GM12878 (cell line): ENCODE measurements around the gene C5orf15. TPM values are rescaled to one million over a fixed set of nuclear protein-coding genes. Genes with fewer than 3 reads are reported as not detected.

Source experiments
- EED ChIP-seq: sonication (generic); IDR thresholded peaks from 2 replicates; pipeline ENCODE4 v1.6.1; 2016; ENCODE audit warnings: antibody characterized with exemption, low read depth
- ZNF207 ChIP-seq: fragments of 450-650 bp; IDR thresholded peaks from 2 replicates; pipeline ENCODE4 v1.6.1; 2014; ENCODE audit warnings: antibody characterized with exemption, mild to moderate bottlenecking, borderline replicate concordance
- polyA plus RNA-seq, 11 experiments: library from polyadenylated mRNA; depleted of rRNA in 4 of 11; unstranded in 6 of 11; stranded (reverse) in 5 of 11; fragments of >200 nt; fragmentation: Nextera tagmentation in 4 of 11; fragmentation: Illumina TruSeq in 1 of 11; extraction: Ambion mirVana in 4 of 11; extraction: Trizol in 1 of 11; gene quantifications; 1 replicate in 1 of 11; 2 replicates in 10 of 11; pipeline versions ENCODE4 v1.2.1 to v1.2.3, GENCODE V29; 2011 to 2016; ENCODE audit warnings: inconsistent platforms in 2 of 11, missing spikeins in 2 of 11, low read depth in 1 of 11
- total RNA-seq, 4 experiments: library from RNA; depleted of rRNA in 3 of 4; stranded (reverse); fragments of >200 nt in 3 of 4; fragmentation: Illumina TruSeq in 1 of 4; extraction: Trizol in 1 of 4; gene quantifications; 2 replicates each; pipeline versions ENCODE4 v1.2.1 to v1.2.3, GENCODE V29; 2013 to 2021
- TF ChIP-seq, protein P1 (sequence below): fragments of 450-650 bp; IDR thresholded peaks from 2 replicates; pipeline ENCODE4 v1.6.1; 2018; ENCODE audit warnings: mild to moderate bottlenecking, low read depth, moderate library complexity; ENCODE audit not compliant: partially characterized antibody
- TF ChIP-seq, protein P2 (sequence below): fragments of 450-650 bp; IDR thresholded peaks from 2 replicates; pipeline ENCODE4 v1.6.1; 2016; ENCODE audit warnings: mild to moderate bottlenecking
- TF ChIP-seq, protein P3 (sequence below): fragments of 150-350 bp; IDR thresholded peaks from 2 replicates; pipeline ENCODE4 v1.6.1; 2016; ENCODE audit warnings: low read depth, low read length
- TF ChIP-seq, protein P4 (sequence below): fragments of 450-650 bp; IDR thresholded peaks from 2 replicates; pipeline ENCODE4 v1.6.1; 2016; ENCODE audit warnings: mild to moderate bottlenecking, moderate library complexity, borderline replicate concordance
- TF ChIP-seq, protein P5 (sequence below): IDR thresholded peaks from 2 replicates; pipeline ENCODE4 v1.6.1; 2012; ENCODE audit warnings: low read depth, low read length, improper control_type of control experiment
- TF ChIP-seq, protein P6 (sequence below): IDR thresholded peaks from 2 replicates; pipeline ENCODE4 v1.6.1; 2012; ENCODE audit warnings: improper control_type of control experiment, low read depth, low read length; ENCODE audit not compliant: insufficient replicate concordance

The C5orf15 gene
- total and polyA plus RNA-seq, 10 of the 15 experiments (the other 5 are each of a cell fraction or from before 2014, with no cell fraction given) = 21.7 to 69.6 (median 46.0) TPM

DNA sequence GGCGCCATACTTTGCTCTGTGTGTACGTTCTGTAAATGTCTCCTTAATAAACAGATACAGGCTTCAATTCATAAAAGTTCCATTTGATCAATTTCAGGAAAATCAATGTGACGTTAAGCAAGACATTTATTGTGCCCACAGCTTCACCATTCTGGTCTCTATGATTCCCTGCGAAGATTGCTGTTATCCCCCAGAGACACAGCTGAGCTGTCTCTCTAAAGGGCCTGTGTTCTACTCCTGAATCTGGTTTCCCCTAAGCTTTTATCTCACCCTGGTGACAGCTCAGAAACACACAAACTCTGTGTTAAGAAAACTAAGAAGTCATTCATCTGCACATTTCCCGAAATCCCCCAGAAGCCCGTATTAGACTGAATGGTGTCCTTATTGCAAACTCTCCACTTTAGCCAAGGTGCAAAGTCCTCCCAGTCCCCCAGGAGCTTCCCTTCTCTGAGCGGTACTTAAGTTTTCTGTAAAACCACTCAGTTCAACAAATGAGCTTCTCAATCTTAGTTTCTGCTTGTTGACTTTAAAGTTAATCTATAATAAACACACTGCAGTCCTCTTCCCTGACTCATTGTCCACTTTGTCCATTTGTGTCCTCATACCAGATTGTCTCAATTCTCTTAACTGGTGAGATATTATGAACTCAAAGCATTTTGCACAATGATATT, 1.4 kb upstream of the C5orf15 start (continued):
- TF ChIP-seq, protein P1, sequence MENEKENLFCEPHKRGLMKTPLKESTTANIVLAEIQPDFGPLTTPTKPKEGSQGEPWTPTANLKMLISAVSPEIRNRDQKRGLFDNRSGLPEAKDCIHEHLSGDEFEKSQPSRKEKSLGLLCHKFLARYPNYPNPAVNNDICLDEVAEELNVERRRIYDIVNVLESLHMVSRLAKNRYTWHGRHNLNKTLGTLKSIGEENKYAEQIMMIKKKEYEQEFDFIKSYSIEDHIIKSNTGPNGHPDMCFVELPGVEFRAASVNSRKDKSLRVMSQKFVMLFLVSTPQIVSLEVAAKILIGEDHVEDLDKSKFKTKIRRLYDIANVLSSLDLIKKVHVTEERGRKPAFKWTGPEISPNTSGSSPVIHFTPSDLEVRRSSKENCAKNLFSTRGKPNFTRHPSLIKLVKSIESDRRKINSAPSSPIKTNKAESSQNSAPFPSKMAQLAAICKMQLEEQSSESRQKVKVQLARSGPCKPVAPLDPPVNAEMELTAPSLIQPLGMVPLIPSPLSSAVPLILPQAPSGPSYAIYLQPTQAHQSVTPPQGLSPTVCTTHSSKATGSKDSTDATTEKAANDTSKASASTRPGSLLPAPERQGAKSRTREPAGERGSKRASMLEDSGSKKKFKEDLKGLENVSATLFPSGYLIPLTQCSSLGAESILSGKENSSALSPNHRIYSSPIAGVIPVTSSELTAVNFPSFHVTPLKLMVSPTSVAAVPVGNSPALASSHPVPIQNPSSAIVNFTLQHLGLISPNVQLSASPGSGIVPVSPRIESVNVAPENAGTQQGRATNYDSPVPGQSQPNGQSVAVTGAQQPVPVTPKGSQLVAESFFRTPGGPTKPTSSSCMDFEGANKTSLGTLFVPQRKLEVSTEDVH = no peak
- TF ChIP-seq, protein P2, sequence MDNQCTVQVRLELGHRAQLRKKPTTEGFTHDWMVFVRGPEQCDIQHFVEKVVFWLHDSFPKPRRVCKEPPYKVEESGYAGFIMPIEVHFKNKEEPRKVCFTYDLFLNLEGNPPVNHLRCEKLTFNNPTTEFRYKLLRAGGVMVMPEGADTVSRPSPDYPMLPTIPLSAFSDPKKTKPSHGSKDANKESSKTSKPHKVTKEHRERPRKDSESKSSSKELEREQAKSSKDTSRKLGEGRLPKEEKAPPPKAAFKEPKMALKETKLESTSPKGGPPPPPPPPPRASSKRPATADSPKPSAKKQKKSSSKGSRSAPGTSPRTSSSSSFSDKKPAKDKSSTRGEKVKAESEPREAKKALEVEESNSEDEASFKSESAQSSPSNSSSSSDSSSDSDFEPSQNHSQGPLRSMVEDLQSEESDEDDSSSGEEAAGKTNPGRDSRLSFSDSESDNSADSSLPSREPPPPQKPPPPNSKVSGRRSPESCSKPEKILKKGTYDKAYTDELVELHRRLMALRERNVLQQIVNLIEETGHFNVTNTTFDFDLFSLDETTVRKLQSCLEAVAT = no peak
- TF ChIP-seq, protein P3, sequence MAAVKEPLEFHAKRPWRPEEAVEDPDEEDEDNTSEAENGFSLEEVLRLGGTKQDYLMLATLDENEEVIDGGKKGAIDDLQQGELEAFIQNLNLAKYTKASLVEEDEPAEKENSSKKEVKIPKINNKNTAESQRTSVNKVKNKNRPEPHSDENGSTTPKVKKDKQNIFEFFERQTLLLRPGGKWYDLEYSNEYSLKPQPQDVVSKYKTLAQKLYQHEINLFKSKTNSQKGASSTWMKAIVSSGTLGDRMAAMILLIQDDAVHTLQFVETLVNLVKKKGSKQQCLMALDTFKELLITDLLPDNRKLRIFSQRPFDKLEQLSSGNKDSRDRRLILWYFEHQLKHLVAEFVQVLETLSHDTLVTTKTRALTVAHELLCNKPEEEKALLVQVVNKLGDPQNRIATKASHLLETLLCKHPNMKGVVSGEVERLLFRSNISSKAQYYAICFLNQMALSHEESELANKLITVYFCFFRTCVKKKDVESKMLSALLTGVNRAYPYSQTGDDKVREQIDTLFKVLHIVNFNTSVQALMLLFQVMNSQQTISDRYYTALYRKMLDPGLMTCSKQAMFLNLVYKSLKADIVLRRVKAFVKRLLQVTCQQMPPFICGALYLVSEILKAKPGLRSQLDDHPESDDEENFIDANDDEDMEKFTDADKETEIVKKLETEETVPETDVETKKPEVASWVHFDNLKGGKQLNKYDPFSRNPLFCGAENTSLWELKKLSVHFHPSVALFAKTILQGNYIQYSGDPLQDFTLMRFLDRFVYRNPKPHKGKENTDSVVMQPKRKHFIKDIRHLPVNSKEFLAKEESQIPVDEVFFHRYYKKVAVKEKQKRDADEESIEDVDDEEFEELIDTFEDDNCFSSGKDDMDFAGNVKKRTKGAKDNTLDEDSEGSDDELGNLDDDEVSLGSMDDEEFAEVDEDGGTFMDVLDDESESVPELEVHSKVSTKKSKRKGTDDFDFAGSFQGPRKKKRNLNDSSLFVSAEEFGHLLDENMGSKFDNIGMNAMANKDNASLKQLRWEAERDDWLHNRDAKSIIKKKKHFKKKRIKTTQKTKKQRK = no peak
- TF ChIP-seq ZNF207 (no peak), EED (no peak)
- TF ChIP-seq, protein P4, sequence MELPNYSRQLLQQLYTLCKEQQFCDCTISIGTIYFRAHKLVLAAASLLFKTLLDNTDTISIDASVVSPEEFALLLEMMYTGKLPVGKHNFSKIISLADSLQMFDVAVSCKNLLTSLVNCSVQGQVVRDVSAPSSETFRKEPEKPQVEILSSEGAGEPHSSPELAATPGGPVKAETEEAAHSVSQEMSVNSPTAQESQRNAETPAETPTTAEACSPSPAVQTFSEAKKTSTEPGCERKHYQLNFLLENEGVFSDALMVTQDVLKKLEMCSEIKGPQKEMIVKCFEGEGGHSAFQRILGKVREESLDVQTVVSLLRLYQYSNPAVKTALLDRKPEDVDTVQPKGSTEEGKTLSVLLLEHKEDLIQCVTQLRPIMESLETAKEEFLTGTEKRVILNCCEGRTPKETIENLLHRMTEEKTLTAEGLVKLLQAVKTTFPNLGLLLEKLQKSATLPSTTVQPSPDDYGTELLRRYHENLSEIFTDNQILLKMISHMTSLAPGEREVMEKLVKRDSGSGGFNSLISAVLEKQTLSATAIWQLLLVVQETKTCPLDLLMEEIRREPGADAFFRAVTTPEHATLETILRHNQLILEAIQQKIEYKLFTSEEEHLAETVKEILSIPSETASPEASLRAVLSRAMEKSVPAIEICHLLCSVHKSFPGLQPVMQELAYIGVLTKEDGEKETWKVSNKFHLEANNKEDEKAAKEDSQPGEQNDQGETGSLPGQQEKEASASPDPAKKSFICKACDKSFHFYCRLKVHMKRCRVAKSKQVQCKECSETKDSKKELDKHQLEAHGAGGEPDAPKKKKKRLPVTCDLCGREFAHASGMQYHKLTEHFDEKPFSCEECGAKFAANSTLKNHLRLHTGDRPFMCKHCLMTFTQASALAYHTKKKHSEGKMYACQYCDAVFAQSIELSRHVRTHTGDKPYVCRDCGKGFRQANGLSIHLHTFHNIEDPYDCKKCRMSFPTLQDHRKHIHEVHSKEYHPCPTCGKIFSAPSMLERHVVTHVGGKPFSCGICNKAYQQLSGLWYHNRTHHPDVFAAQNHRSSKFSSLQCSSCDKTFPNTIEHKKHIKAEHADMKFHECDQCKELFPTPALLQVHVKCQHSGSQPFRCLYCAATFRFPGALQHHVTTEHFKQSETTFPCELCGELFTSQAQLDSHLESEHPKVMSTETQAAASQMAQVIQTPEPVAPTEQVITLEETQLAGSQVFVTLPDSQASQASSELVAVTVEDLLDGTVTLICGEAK = no peak; the same call in 1 of the 2 replicates
- TF ChIP-seq, protein P5, sequence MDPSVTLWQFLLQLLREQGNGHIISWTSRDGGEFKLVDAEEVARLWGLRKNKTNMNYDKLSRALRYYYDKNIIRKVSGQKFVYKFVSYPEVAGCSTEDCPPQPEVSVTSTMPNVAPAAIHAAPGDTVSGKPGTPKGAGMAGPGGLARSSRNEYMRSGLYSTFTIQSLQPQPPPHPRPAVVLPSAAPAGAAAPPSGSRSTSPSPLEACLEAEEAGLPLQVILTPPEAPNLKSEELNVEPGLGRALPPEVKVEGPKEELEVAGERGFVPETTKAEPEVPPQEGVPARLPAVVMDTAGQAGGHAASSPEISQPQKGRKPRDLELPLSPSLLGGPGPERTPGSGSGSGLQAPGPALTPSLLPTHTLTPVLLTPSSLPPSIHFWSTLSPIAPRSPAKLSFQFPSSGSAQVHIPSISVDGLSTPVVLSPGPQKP = no peak
- TF ChIP-seq, protein P6, sequence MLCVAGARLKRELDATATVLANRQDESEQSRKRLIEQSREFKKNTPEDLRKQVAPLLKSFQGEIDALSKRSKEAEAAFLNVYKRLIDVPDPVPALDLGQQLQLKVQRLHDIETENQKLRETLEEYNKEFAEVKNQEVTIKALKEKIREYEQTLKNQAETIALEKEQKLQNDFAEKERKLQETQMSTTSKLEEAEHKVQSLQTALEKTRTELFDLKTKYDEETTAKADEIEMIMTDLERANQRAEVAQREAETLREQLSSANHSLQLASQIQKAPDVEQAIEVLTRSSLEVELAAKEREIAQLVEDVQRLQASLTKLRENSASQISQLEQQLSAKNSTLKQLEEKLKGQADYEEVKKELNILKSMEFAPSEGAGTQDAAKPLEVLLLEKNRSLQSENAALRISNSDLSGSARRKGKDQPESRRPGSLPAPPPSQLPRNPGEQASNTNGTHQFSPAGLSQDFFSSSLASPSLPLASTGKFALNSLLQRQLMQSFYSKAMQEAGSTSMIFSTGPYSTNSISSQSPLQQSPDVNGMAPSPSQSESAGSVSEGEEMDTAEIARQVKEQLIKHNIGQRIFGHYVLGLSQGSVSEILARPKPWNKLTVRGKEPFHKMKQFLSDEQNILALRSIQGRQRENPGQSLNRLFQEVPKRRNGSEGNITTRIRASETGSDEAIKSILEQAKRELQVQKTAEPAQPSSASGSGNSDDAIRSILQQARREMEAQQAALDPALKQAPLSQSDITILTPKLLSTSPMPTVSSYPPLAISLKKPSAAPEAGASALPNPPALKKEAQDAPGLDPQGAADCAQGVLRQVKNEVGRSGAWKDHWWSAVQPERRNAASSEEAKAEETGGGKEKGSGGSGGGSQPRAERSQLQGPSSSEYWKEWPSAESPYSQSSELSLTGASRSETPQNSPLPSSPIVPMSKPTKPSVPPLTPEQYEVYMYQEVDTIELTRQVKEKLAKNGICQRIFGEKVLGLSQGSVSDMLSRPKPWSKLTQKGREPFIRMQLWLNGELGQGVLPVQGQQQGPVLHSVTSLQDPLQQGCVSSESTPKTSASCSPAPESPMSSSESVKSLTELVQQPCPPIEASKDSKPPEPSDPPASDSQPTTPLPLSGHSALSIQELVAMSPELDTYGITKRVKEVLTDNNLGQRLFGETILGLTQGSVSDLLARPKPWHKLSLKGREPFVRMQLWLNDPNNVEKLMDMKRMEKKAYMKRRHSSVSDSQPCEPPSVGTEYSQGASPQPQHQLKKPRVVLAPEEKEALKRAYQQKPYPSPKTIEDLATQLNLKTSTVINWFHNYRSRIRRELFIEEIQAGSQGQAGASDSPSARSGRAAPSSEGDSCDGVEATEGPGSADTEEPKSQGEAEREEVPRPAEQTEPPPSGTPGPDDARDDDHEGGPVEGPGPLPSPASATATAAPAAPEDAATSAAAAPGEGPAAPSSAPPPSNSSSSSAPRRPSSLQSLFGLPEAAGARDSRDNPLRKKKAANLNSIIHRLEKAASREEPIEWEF = no peak
